WERI-Rb-1 (cell line): Measurements from ENCODE around the gene INPP5F.

Experiments
- DNase-seq: peaks from one replicate; pipeline ENCODE4 v3.0.0-alpha.2; 2020
- H3K27ac ChIP-seq: fragments of 250-450 bp; sonication (Bioruptor Pico); 2 replicates; pipeline ENCODE4 v1.5.1; 2020; ENCODE audit warnings: mild to moderate bottlenecking, moderate library complexity
- H3K27me3 ChIP-seq: fragments of 250-450 bp; sonication (Bioruptor Pico); 2 replicates; pipeline ENCODE4 v1.5.1; 2021; ENCODE audit warnings: mild to moderate bottlenecking, low read depth, moderate library complexity; ENCODE audit not compliant: insufficient read depth, severe bottlenecking
- H3K36me3 ChIP-seq: fragments of 250-450 bp; sonication (Bioruptor Pico); 2 replicates; pipeline ENCODE4 v1.5.1; 2020; ENCODE audit warnings: mild to moderate bottlenecking, moderate library complexity
- H3K4me3 ChIP-seq: 2 replicates; pipeline ENCODE4 v1.5.1; 2011; ENCODE audit warnings: low read depth, mild to moderate bottlenecking, control low read depth, low read length
- H3K9me3 ChIP-seq: fragments of 250-450 bp; sonication (Bioruptor Pico); 2 replicates; pipeline ENCODE4 v1.5.1; 2021; ENCODE audit warnings: mild to moderate bottlenecking, moderate library complexity; ENCODE audit not compliant: severe bottlenecking
- CTCF ChIP-seq: IDR thresholded peaks from 2 replicates; pipeline ENCODE4 v1.5.1; 2011; ENCODE audit warnings: low read depth, mild to moderate bottlenecking, control low read depth, inconsistent platforms, low read length

Gene INPP5F

DNA sequence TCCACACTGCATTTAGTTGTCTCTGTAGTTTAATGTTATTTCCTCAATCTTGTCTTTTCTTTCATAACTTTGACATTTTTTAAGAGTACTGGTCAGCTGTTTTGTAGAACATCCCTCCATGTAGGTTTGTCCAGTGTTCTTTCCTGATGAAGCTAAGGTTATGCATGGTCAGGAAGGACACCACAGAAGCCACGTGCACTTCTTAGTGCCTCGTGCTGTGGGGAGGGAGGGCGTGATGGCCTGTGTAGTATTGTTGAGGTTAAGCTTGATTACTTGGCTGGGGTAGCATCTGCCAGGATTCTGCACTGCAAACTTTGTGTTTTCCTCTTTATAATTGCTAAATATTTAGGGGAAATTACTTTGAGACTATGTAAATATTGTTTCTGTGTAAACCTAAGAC lies 98.4 kb downstream of the INPP5F start:
- peaks cover 30% of the 10 kb centered on the region for H3K36me3 ChIP-seq
- no peaks in the 10 kb centered on the region for H3K27me3 ChIP-seq
- H3K4me3 ChIP-seq, result no peak overlapping the region
- no peak for DNase-seq
- H3K9me3 ChIP-seq, result no peaks in the 10 kb centered on the region
- H3K27ac ChIP-seq, result no peak overlapping the region
- no peak for TF ChIP-seq CTCF

GRCh38 chr10:119826771-119827170 lies 100.9 kb downstream of the INPP5F start:
- H3K36me3 ChIP-seq, result peaks cover 55% of the 10 kb centered on the region
- no peaks in the 10 kb centered on the region for H3K27me3 ChIP-seq
- H3K9me3 ChIP-seq, result no peaks in the 10 kb centered on the region
- no peak overlapping the region for H3K27ac ChIP-seq
- DNase-seq, result no peak
- no peak overlapping the region for H3K4me3 ChIP-seq
- TF ChIP-seq CTCF, result no peak

- DNase-seq, result no peak
- H3K36me3 ChIP-seq, result peaks cover 61% of the 10 kb centered on the region
- no peaks in the 10 kb centered on the region for H3K27me3 ChIP-seq
- no peak overlapping the region for H3K4me3 ChIP-seq
- TF ChIP-seq CTCF, result no peak
- no peak overlapping the region for H3K27ac ChIP-seq
- H3K9me3 ChIP-seq, result no peaks in the 10 kb centered on the region
Observed at GRCh38 chr10:119827430-119827829, 101.6 kb downstream of the INPP5F start.

GRCh38 chr10:119829429-119829828 lies 103.6 kb downstream of the INPP5F start:
- H3K36me3 ChIP-seq, result peaks cover 76% of the 10 kb centered on the region
- no peak for DNase-seq
- no peak for TF ChIP-seq CTCF
- H3K27ac ChIP-seq, result no peak overlapping the region
- H3K27me3 ChIP-seq, result no peaks in the 10 kb centered on the region
- H3K4me3 ChIP-seq, result no peak overlapping the region
- no peaks in the 10 kb centered on the region for H3K9me3 ChIP-seq

DNA sequence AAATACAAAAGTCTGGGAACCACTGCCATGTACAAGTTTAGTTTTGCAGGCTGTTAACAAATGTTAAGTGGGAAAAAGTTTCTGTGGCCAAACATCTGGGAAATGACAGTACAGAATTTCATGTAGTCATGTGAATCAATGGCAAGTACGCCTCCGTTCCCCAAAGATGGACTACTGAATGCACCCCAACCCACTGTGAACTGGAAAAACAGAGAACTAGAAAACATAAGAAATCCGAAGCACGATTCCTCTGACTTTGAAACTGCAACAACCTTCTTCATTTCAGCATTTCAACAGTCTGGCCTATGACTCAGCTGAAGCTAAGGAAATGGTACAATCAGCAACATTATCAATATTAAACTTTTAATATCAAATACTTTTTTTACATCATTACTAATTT lies 105.0 kb downstream of the INPP5F start:
- Histone ChIP-seq H3K9me3 (no peaks in the 10 kb centered on the region), H3K27me3 (no peaks in the 10 kb centered on the region), H3K36me3 (peaks cover 88% of the 10 kb centered on the region), H3K27ac (no peak overlapping the region), H3K4me3 (no peak overlapping the region)
- no peak for TF ChIP-seq CTCF
- no peak for DNase-seq

- Histone ChIP-seq H3K9me3 (no peaks in the 10 kb centered on the region), H3K36me3 (peaks cover 94% of the 10 kb centered on the region), H3K27me3 (no peaks in the 10 kb centered on the region), H3K4me3 (no peak overlapping the region), H3K27ac (no peak overlapping the region)
- DNase-seq, result no peak
- TF ChIP-seq CTCF, result no peak
Observed at GRCh38 chr10:119831656-119832055, 105.8 kb downstream of the INPP5F start.
